ENCODE results near the gene PP2D1. TPM values are rescaled to one million over a fixed set of nuclear protein-coding genes. Genes with fewer than 3 reads are reported as not detected.

The PP2D1 gene
- total and polyA plus RNA-seq, 9 of the 15 experiments (the other 6 are each of a cell fraction or from before 2014, with no cell fraction given): 0.07 to 0.10 TPM; not detected in 7

DNA sequence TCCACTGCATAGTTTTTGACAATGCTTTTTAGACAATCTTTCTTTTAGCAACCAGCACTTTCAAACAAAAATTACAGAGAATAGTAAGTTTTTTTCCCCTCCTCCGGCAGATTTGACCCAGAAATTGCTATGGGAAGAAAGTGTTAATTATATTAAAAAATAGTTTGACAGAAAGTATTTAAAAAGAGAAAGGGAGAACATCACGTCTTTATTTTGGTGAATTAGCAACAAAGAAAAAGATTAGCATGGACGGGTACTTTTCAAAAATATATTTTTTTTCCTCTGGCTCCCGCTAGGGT, 27.4 kb upstream of the PP2D1 start (continued):
- TF ChIP-seq, protein P1, sequence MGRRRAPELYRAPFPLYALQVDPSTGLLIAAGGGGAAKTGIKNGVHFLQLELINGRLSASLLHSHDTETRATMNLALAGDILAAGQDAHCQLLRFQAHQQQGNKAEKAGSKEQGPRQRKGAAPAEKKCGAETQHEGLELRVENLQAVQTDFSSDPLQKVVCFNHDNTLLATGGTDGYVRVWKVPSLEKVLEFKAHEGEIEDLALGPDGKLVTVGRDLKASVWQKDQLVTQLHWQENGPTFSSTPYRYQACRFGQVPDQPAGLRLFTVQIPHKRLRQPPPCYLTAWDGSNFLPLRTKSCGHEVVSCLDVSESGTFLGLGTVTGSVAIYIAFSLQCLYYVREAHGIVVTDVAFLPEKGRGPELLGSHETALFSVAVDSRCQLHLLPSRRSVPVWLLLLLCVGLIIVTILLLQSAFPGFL (CRISPR knock-in tag; IDR thresholded peaks at IDR 0.05): no peak
- TF ChIP-seq, protein P2, sequence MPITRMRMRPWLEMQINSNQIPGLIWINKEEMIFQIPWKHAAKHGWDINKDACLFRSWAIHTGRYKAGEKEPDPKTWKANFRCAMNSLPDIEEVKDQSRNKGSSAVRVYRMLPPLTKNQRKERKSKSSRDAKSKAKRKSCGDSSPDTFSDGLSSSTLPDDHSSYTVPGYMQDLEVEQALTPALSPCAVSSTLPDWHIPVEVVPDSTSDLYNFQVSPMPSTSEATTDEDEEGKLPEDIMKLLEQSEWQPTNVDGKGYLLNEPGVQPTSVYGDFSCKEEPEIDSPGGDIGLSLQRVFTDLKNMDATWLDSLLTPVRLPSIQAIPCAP (CRISPR knock-in tag; IDR thresholded peaks at IDR 0.05; ENCODE audit: borderline replicate concordance): no peak
- no peak for TF ChIP-seq TCF7L2 (IDR thresholded peaks at IDR 0.05; ENCODE audit: low read depth, low read length)
- TF ChIP-seq TRIM24 (IDR thresholded peaks at IDR 0.05): no peak
- TF ChIP-seq LCOR (CRISPR knock-in tag; IDR thresholded peaks at IDR 0.05): 0 out of 2 replicates have a peak, but pooled peaks have one; percentile 1
- no peak for TF ChIP-seq NFATC3 (IDR thresholded peaks at IDR 0.05)
- TF ChIP-seq ZNF584 (CRISPR knock-in tag; IDR thresholded peaks at IDR 0.05; ENCODE audit: low read depth): no peak
- TF ChIP-seq, protein P3, sequence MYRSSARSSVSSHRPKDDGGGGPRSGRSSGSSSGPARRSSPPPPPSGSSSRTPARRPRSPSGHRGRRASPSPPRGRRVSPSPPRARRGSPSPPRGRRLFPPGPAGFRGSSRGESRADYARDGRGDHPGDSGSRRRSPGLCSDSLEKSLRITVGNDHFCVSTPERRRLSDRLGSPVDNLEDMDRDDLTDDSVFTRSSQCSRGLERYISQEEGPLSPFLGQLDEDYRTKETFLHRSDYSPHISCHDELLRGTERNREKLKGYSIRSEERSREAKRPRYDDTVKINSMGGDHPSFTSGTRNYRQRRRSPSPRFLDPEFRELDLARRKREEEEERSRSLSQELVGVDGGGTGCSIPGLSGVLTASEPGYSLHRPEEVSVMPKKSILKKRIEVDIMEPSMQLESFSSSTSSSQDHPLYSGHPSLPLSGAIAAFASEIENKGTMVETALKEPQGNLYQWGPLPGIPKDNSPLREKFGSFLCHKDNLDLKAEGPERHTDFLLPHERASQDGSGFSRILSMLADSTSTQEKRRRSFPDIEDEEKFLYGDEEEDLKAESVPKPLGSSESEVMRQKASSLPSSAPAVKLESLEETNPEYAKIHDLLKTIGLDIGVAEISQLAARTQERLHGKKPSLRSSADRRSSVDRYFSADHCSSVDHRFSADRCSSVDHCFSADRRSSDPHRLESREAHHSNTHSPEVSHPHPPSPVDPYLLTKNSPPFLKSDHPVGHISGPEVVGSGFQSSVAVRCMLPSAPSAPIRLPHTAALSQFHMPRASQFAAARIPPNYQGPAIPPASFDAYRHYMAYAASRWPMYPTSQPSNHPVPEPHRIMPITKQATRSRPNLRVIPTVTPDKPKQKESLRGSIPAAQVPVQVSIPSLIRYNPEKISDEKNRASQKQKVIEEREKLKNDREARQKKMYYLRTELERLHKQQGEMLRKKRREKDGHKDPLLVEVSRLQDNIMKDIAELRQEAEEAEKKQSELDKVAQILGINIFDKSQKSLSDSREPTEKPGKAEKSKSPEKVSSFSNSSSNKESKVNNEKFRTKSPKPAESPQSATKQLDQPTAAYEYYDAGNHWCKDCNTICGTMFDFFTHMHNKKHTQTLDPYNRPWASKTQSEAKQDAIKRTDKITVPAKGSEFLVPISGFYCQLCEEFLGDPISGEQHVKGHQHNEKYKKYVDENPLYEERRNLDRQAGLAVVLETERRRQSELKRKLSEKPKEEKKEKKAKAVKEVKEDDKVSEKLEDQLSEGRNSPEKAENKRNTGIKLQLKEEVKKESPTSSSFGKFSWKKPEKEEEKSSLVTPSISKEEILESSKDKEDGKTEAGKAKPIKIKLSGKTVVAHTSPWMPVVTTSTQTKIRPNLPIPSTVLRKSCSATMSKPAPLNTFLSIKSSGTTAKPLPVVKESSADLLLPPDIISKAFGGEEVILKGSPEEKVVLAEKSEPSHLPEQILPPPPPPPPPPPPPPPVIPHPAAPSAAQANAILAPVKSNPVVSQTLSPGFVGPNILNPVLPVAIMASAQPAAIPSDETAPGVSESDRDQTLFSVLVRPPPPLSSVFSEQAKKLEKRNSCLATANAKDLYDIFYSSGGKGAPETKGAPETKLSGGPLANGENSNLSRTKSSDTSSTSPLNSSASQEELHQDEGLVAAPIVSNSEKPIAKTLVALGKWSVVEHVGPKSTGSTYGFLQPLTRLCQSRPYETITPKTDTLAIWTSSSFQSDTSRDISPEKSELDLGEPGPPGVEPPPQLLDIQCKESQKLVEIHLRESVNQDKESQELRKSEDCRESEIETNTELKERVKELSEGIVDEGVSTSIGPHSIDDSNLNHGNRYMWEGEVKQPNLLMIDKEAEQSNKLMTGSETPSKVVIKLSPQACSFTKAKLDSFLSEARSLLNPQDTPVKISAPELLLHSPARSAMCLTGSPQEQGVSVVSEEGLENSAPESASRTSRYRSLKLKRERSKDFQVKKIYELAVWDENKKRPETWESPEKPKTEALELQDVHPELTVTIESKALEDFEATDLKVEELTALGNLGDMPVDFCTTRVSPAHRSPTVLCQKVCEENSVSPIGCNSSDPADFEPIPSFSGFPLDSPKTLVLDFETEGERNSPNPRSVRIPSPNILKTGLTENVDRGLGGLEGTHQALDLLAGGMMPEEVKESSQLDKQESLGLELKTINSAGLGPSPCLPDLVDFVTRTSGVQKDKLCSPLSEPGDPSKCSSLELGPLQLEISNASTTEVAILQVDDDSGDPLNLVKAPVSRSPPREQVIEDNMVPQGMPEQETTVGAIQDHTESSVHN (IDR thresholded peaks at IDR 0.05; ENCODE audit: borderline replicate concordance in 1 of 2, low read depth in 1 of 2): 0 out of 4 replicates have a peak, but pooled peaks of 1 of the 2 experiments have one; percentile 37
- no peak for TF ChIP-seq NFE2 (IDR thresholded peaks at IDR 0.05; ENCODE audit: low read depth)
- TF ChIP-seq POLR2H (tag; IDR thresholded peaks at IDR 0.05; ENCODE audit: low read depth): peak; percentile 45; the same call in 1 of the 2 replicates
- TF ChIP-seq SLC30A9 (CRISPR knock-in tag; IDR thresholded peaks at IDR 0.05): no peak
- TF ChIP-seq, protein P4, sequence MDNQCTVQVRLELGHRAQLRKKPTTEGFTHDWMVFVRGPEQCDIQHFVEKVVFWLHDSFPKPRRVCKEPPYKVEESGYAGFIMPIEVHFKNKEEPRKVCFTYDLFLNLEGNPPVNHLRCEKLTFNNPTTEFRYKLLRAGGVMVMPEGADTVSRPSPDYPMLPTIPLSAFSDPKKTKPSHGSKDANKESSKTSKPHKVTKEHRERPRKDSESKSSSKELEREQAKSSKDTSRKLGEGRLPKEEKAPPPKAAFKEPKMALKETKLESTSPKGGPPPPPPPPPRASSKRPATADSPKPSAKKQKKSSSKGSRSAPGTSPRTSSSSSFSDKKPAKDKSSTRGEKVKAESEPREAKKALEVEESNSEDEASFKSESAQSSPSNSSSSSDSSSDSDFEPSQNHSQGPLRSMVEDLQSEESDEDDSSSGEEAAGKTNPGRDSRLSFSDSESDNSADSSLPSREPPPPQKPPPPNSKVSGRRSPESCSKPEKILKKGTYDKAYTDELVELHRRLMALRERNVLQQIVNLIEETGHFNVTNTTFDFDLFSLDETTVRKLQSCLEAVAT (IDR thresholded peaks at IDR 0.05): 0 out of 4 replicates have a peak, but pooled peaks of 1 of the 2 experiments have one; percentile 15
- TF ChIP-seq, protein P5, sequence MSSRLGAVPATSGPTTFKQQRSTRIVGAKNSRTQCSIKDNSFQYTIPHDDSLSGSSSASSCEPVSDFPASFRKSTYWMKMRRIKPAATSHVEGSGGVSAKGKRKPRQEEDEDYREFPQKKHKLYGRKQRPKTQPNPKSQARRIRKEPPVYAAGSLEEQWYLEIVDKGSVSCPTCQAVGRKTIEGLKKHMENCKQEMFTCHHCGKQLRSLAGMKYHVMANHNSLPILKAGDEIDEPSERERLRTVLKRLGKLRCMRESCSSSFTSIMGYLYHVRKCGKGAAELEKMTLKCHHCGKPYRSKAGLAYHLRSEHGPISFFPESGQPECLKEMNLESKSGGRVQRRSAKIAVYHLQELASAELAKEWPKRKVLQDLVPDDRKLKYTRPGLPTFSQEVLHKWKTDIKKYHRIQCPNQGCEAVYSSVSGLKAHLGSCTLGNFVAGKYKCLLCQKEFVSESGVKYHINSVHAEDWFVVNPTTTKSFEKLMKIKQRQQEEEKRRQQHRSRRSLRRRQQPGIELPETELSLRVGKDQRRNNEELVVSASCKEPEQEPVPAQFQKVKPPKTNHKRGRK (tag; IDR thresholded peaks at IDR 0.05): peak; percentile 68

Data from K562 (cell line).